K562 (cell line): ENCODE results near the gene TBX1. TPM values are rescaled to one million over a fixed set of nuclear protein-coding genes. Genes with fewer than 3 reads are reported as not detected.

Source experiments
- ATF1 ChIP-seq, 2 experiments: fragments of 450-650 bp in 1 of 2; IDR thresholded peaks; 2 replicates each; pipeline ENCODE4 v1.6.1; 2016; ENCODE audit warnings: missing compliant biosample characterization in 1 of 2, missing genetic modification characterization in 1 of 2
- DNMT1 ChIP-seq: fragments of 450-650 bp; IDR thresholded peaks from 2 replicates; pipeline ENCODE4 v1.6.1; 2016; ENCODE audit warnings: antibody characterized with exemption, mild to moderate bottlenecking
- ETV1 ChIP-seq: fragments of 450-650 bp; conservative IDR thresholded peaks from 2 replicates; pipeline ENCODE4 v1.6.1; 2016; ENCODE audit warnings: missing genetic modification characterization, control low read depth, low read depth, missing compliant biosample characterization
- GTF2E2 ChIP-seq: fragments of 200-800 bp; sonication (Bioruptor generic); IDR thresholded peaks from 2 replicates; pipeline ENCODE4 v1.6.1; 2016; ENCODE audit warnings: missing genetic modification characterization, missing compliant biosample characterization
- HNRNPK ChIP-seq: fragments of 200-400 bp; formaldehyde crosslinking; IDR thresholded peaks from one replicate; pipeline ENCODE4 v1.6.1; 2018; ENCODE audit warnings: mild to moderate bottlenecking, low read depth, low read length; ENCODE audit not compliant: poor library complexity, severe bottlenecking
- KDM5B ChIP-seq: fragments of 200-600 bp; sonication (generic); IDR thresholded peaks from 2 replicates; pipeline ENCODE4 v1.6.1; 2012; ENCODE audit warnings: low read depth, mild to moderate bottlenecking, moderate library complexity, low read length, control low read depth, inconsistent platforms; ENCODE audit not compliant: insufficient replicate concordance
- MYC ChIP-seq, 2 experiments: fragments of 250-450 bp in 1 of 2; sonication (Bioruptor Pico) in 1 of 2; IDR thresholded peaks; 2 replicates each; pipeline versions ENCODE4 v1.5.1 to v1.6.1; 2012 to 2021; ENCODE audit warnings: low read depth in 2 of 2, borderline replicate concordance in 1 of 2, improper control_type of control experiment in 1 of 2, low read length in 1 of 2, mild to moderate bottlenecking in 1 of 2, moderate library complexity in 1 of 2
- NBN ChIP-seq: fragments of 450-650 bp; IDR thresholded peaks from 2 replicates; pipeline ENCODE4 v1.6.1; 2016; ENCODE audit warnings: low read depth, mild to moderate bottlenecking
- RAD51 ChIP-seq: fragments of 450-650 bp; IDR thresholded peaks from 2 replicates; pipeline ENCODE4 v1.7.1; 2016; ENCODE audit warnings: low read depth, mild to moderate bottlenecking, borderline replicate concordance
- SMARCA5 ChIP-seq: fragments of 450-650 bp; IDR thresholded peaks from 2 replicates; pipeline ENCODE4 v1.6.1; 2016
- U2AF1 ChIP-seq: fragments of 200-400 bp; formaldehyde crosslinking; optimal IDR thresholded peaks from 2 replicates; pipeline ENCODE3; 2017; ENCODE audit warnings: mild to moderate bottlenecking, low read depth, low read length, moderate library complexity
- ZNF696 ChIP-seq: fragments of 250-450 bp; sonication (Bioruptor Pico); conservative IDR thresholded peaks from 2 replicates; pipeline ENCODE4 v1.4.0; 2020; ENCODE audit warnings: mild to moderate bottlenecking, moderate library complexity
- ZNF699 ChIP-seq: fragments of 250-450 bp; sonication (Bioruptor Pico); IDR thresholded peaks from 2 replicates; pipeline ENCODE4 v1.8.0; 2021; ENCODE audit warnings: mild to moderate bottlenecking, moderate library complexity; ENCODE audit not compliant: insufficient replicate concordance
- polyA plus RNA-seq, 8 experiments: library from polyadenylated mRNA; depleted of rRNA in 4 of 8; stranded (reverse) in 5 of 8; unstranded in 3 of 8; fragments of >200 nt; fragmentation: Nextera tagmentation in 2 of 8; fragmentation: Illumina TruSeq in 1 of 8; extraction: Ambion mirVana in 2 of 8; extraction: Trizol in 1 of 8; gene quantifications; 2 replicates each; pipeline versions ENCODE4 v1.2.1 to v1.2.3, GENCODE V29; 2011 to 2014; ENCODE audit warnings: inconsistent platforms in 1 of 8, missing spikeins in 1 of 8
- total RNA-seq, 7 experiments: library from RNA; depleted of rRNA in 6 of 7; stranded (reverse); fragments of >200 nt in 6 of 7; fragmentation: Illumina TruSeq in 2 of 7; extraction: Trizol in 2 of 7; gene quantifications; 2 replicates each; pipeline versions ENCODE4 v1.2.1 to v1.2.3, GENCODE V29; 2011 to 2021; ENCODE audit warnings: low replicate concordance in 1 of 7
- TF ChIP-seq, protein P1 (sequence below): fragments of 450-650 bp; IDR thresholded peaks from 2 replicates; pipeline ENCODE4 v1.7.1; 2018; ENCODE audit warnings: mild to moderate bottlenecking, low read depth; ENCODE audit not compliant: partially characterized antibody
- TF ChIP-seq, protein P2 (sequence below): fragments of 450-650 bp; IDR thresholded peaks from 2 replicates; pipeline ENCODE4 v1.6.1; 2016; ENCODE audit warnings: antibody characterized with exemption
- TF ChIP-seq, protein P3 (sequence below): fragments of 450-650 bp; formaldehyde crosslinking; IDR thresholded peaks from 2 replicates; pipeline ENCODE4 v1.4.0; 2020; ENCODE audit warnings: mild to moderate bottlenecking, mixed read lengths
- TF ChIP-seq, protein P4 (sequence below): fragments of 450-650 bp; IDR thresholded peaks from 2 replicates; pipeline ENCODE4 v1.6.1; 2017; ENCODE audit warnings: mild to moderate bottlenecking, moderate library complexity
- TF ChIP-seq, protein P5 (sequence below): fragments of 250-450 bp; sonication (Bioruptor Pico); IDR thresholded peaks from 2 replicates; pipeline ENCODE4 v1.9.0; 2021; ENCODE audit warnings: mild to moderate bottlenecking

The TBX1 gene
- total and polyA plus RNA-seq, 9 of the 15 experiments (the other 6 are each of a cell fraction or from before 2014, with no cell fraction given), result 0.07 to 35.0 (median 3.9) TPM

DNA sequence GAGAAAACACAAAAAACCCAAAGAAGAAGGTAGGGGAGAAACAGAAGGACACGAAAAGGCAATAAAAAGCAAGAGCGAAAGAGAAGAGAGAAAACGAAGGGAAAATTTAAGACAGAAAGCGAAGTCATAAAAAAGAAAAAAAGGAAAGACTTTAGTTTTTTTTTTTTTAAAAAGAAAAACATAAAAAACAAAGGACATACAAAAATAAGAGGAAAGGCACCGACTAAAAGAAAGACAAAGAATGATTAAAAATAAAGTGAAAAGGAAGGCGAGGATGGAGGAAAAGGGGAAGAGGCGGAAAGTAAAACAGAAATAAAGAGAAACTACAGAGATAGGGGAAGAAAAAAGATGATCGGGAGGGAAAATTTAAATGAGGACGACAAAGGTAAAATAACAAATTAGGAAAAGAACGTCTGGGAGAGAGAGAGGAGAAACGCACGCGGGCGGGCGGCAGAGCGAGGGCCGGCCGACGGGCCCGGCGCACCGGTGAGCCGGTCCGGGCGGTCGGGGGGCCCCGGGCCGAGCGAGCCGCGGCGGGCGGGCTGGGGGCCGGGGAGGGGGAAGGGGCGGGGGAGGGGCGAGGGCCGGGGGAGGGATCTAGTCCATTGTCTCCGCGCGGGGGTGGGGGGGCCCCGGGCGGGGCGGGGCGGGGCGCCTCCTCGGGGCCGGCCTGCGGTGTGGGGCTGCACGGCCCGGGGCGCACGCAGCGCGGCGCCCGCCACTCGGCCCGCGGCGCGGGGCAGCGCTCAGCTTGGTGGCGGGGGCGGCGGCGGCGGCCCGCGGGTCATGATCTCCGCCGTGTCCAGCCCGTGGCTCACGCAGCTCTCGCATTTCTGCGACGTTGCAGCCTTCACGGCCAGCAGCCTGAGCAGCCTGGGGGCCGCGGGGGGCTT, at the start of gene TBX1 (continued):
- TF ChIP-seq, protein P1, sequence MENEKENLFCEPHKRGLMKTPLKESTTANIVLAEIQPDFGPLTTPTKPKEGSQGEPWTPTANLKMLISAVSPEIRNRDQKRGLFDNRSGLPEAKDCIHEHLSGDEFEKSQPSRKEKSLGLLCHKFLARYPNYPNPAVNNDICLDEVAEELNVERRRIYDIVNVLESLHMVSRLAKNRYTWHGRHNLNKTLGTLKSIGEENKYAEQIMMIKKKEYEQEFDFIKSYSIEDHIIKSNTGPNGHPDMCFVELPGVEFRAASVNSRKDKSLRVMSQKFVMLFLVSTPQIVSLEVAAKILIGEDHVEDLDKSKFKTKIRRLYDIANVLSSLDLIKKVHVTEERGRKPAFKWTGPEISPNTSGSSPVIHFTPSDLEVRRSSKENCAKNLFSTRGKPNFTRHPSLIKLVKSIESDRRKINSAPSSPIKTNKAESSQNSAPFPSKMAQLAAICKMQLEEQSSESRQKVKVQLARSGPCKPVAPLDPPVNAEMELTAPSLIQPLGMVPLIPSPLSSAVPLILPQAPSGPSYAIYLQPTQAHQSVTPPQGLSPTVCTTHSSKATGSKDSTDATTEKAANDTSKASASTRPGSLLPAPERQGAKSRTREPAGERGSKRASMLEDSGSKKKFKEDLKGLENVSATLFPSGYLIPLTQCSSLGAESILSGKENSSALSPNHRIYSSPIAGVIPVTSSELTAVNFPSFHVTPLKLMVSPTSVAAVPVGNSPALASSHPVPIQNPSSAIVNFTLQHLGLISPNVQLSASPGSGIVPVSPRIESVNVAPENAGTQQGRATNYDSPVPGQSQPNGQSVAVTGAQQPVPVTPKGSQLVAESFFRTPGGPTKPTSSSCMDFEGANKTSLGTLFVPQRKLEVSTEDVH, result peak; percentile 85
- TF ChIP-seq ZNF699 (CRISPR knock-in tag) (no peak), HNRNPK (no peak), ZNF696 (CRISPR knock-in tag) (no peak), DNMT1 (peak; percentile 99), RAD51 (peak; percentile 48; the same call in 1 of the 2 replicates), ATF1 (CRISPR knock-in tag; IDR thresholded peaks at IDR 0.05) (no peak), ATF1 (tag; IDR thresholded peaks at IDR 0.05) (no peak), MYC (IDR thresholded peaks at IDR 0.05; ENCODE audit: low read depth, low read length) (peak; percentile 72), MYC (CRISPR knock-in tag; IDR thresholded peaks at IDR 0.05; ENCODE audit: borderline replicate concordance, low read depth) (no peak), ETV1 (no peak), GTF2E2 (tag) (no peak), SMARCA5 (peak; percentile 92), U2AF1 (no peak), NBN (peak; percentile 98), KDM5B (peak; percentile 81)
- TF ChIP-seq, protein P2, sequence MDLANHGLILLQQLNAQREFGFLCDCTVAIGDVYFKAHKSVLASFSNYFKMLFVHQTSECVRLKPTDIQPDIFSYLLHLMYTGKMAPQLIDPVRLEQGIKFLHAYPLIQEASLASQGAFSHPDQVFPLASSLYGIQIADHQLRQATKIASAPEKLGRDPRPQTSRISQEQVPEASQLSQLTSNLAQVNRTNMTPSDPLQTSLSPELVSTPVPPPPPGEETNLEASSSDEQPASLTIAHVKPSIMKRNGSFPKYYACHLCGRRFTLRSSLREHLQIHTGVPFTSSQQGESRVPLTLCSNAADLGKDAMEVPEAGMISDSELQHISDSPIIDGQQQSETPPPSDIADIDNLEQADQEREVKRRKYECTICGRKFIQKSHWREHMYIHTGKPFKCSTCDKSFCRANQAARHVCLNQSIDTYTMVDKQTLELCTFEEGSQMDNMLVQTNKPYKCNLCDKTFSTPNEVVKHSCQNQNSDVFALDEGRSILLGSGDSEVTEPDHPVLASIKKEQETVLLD, result peak; percentile 89
- TF ChIP-seq, protein P3, sequence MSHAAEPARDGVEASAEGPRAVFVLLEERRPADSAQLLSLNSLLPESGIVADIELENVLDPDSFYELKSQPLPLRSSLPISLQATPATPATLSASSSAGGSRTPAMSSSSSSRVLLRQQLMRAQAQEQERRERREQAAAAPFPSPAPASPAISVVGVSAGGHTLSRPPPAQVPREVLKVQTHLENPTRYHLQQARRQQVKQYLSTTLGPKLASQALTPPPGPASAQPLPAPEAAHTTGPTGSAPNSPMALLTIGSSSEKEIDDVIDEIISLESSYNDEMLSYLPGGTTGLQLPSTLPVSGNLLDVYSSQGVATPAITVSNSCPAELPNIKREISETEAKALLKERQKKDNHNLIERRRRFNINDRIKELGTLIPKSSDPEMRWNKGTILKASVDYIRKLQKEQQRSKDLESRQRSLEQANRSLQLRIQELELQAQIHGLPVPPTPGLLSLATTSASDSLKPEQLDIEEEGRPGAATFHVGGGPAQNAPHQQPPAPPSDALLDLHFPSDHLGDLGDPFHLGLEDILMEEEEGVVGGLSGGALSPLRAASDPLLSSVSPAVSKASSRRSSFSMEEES (CRISPR knock-in tag), result no peak
- TF ChIP-seq, protein P4, sequence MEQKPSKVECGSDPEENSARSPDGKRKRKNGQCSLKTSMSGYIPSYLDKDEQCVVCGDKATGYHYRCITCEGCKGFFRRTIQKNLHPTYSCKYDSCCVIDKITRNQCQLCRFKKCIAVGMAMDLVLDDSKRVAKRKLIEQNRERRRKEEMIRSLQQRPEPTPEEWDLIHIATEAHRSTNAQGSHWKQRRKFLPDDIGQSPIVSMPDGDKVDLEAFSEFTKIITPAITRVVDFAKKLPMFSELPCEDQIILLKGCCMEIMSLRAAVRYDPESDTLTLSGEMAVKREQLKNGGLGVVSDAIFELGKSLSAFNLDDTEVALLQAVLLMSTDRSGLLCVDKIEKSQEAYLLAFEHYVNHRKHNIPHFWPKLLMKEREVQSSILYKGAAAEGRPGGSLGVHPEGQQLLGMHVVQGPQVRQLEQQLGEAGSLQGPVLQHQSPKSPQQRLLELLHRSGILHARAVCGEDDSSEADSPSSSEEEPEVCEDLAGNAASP, result no peak
- TF ChIP-seq, protein P5, sequence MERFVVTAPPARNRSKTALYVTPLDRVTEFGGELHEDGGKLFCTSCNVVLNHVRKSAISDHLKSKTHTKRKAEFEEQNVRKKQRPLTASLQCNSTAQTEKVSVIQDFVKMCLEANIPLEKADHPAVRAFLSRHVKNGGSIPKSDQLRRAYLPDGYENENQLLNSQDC, result peak; percentile 86; the same call in 1 of the 2 replicates
